WTC11 (cell line): ENCODE results near the gene SPATA2. TPM values are rescaled to one million over a fixed set of nuclear protein-coding genes. Genes with fewer than 3 reads are reported as not detected.

Source experiments
- ATAC-seq: fragments of 200-7000 bp; cut with Tn5 transposase; 2 replicates; pipeline ENCODE4 v1.10.0; 2021; ENCODE audit warnings: mild to moderate bottlenecking, moderate library complexity
- CTCF ChIA-PET: fragments of 300-600 bp; sonication (Branson Sonifier 250); formaldehyde crosslinking; loops from one replicate; lab custom pipeline; 2021; ENCODE audit warnings: antibody characterized with exemption; lab: Charles Lee
- POLR2A ChIA-PET: fragments of 350-600 bp; sonication (Branson Sonifier 250); formaldehyde crosslinking; loops from one replicate; lab custom pipeline; 2021; ENCODE audit warnings: antibody characterized with exemption; lab: Charles Lee
- DNase-seq: peaks from one replicate; pipeline ENCODE4 v3.0.0; 2021; ENCODE audit warnings: low spot score
- H3K27ac Mint-ChIP-seq: 2 replicates; pipeline ENCODE4 v1.8.0; 2021; ENCODE audit warnings: mixed read lengths
- H3K27me3 Mint-ChIP-seq: 2 replicates; pipeline ENCODE4 v1.8.0; 2021; ENCODE audit warnings: low read depth, mild to moderate bottlenecking, moderate library complexity, mixed read lengths
- H3K36me3 Mint-ChIP-seq: 2 replicates; pipeline ENCODE4 v1.8.0; 2021; ENCODE audit warnings: mixed read lengths
- H3K4me1 Mint-ChIP-seq: 2 replicates; pipeline ENCODE4 v1.8.0; 2022; ENCODE audit warnings: mixed read lengths
- H3K4me3 Mint-ChIP-seq: 2 replicates; pipeline ENCODE4 v1.8.0; 2021; ENCODE audit warnings: mild to moderate bottlenecking, moderate library complexity, mixed read lengths
- H3K9me3 Mint-ChIP-seq: 2 replicates; pipeline ENCODE4 v1.8.0; 2021; ENCODE audit warnings: mixed read lengths
- AFF4 ChIP-seq: sonication (generic); formaldehyde crosslinking; IDR thresholded peaks from 2 replicates; pipeline ENCODE4 v1.8.1; 2023; ENCODE audit warnings: mild to moderate bottlenecking, missing genetic modification reagents, borderline replicate concordance
- E2F4 ChIP-seq: sonication (generic); formaldehyde crosslinking; IDR thresholded peaks from 2 replicates; pipeline ENCODE4 v1.8.1; 2022; ENCODE audit warnings: low read depth, mild to moderate bottlenecking, moderate library complexity, missing genetic modification reagents, borderline replicate concordance
- ELF4 ChIP-seq: sonication (generic); formaldehyde crosslinking; IDR thresholded peaks from 2 replicates; pipeline ENCODE4 v1.8.1; 2022; ENCODE audit warnings: low read depth, mild to moderate bottlenecking, moderate library complexity, missing genetic modification reagents
- FOXK1 ChIP-seq: sonication (generic); formaldehyde crosslinking; IDR thresholded peaks from 2 replicates; pipeline ENCODE4 v1.8.0; 2022; ENCODE audit warnings: mild to moderate bottlenecking, moderate library complexity, missing genetic modification reagents
- GRHL2 ChIP-seq: fragments of 250-450 bp; sonication (Bioruptor Pico); IDR thresholded peaks from 2 replicates; pipeline ENCODE4 v1.8.0; 2022; ENCODE audit warnings: mild to moderate bottlenecking, moderate library complexity; ENCODE audit not compliant: insufficient replicate concordance, severe bottlenecking
- HMGXB4 ChIP-seq: sonication (generic); formaldehyde crosslinking; IDR thresholded peaks from 2 replicates; pipeline ENCODE4 v1.8.1; 2023; ENCODE audit warnings: mild to moderate bottlenecking, moderate library complexity, missing genetic modification reagents
- IRF1 ChIP-seq: sonication (generic); formaldehyde crosslinking; IDR thresholded peaks from 2 replicates; pipeline ENCODE4 v1.8.0; 2023; ENCODE audit warnings: missing genetic modification reagents
- NFE2L1 ChIP-seq: sonication (generic); formaldehyde crosslinking; IDR thresholded peaks from 2 replicates; pipeline ENCODE4 v1.8.1; 2023; ENCODE audit warnings: missing genetic modification reagents
- NR2C2 ChIP-seq: sonication (generic); formaldehyde crosslinking; IDR thresholded peaks from 2 replicates; pipeline ENCODE4 v1.8.0; 2022; ENCODE audit warnings: mild to moderate bottlenecking, missing genetic modification reagents
- PRDM15 ChIP-seq: sonication (generic); formaldehyde crosslinking; IDR thresholded peaks from 2 replicates; pipeline ENCODE4 v1.8.0; 2022; ENCODE audit warnings: missing genetic modification reagents
- TEAD1 ChIP-seq: sonication (generic); formaldehyde crosslinking; IDR thresholded peaks from 2 replicates; pipeline ENCODE4 v1.8.0; 2022; ENCODE audit warnings: mild to moderate bottlenecking, missing genetic modification reagents
- ZNF121 ChIP-seq: sonication (generic); formaldehyde crosslinking; IDR thresholded peaks from 2 replicates; pipeline ENCODE4 v1.8.0; 2023; ENCODE audit warnings: missing genetic modification reagents
- ZNF138 ChIP-seq: sonication (generic); formaldehyde crosslinking; conservative IDR thresholded peaks from 2 replicates; pipeline ENCODE4 v1.8.1; 2022; ENCODE audit warnings: mild to moderate bottlenecking, moderate library complexity, missing genetic modification reagents
- ZNF512 ChIP-seq: sonication (generic); formaldehyde crosslinking; IDR thresholded peaks from 2 replicates; pipeline ENCODE4 v1.8.1; 2022; ENCODE audit warnings: missing genetic modification reagents, borderline replicate concordance
- total RNA-seq: library from RNA; stranded (reverse); gene quantifications from 3 replicates; pipeline ENCODE4 v1.2.3, GENCODE V29; 2021

The SPATA2 gene
- total RNA-seq, 1 experiment from 2014 or later: 11.3 TPM

- no peak for TF ChIP-seq HMGXB4
- TF ChIP-seq E2F4 (CRISPR knock-in tag): no peak
- no peak for TF ChIP-seq TEAD1
- TF ChIP-seq GRHL2 (CRISPR knock-in tag): no peak
- no peak for TF ChIP-seq ZNF512 (CRISPR knock-in tag)
- no peak for TF ChIP-seq NR2C2 (CRISPR knock-in tag)
- no peak for TF ChIP-seq ELF4 (CRISPR knock-in tag)
- TF ChIP-seq NFE2L1: no peak
- no peak for TF ChIP-seq PRDM15 (CRISPR knock-in tag)
- TF ChIP-seq AFF4: no peak
These were observed 20.4 kb upstream of the SPATA2 start (continued) for GRCh38 chr20:49935746-49936152.

- peaks cover 5% of the 10 kb centered on the region for H3K9me3 Mint-ChIP-seq
- H3K4me1 Mint-ChIP-seq: peaks cover 4% of the 10 kb centered on the region; the same call in 1 of the 2 replicates
- no peak overlapping the region for H3K27ac Mint-ChIP-seq
- ATAC-seq (no peak), DNase-seq (no peak)
- POLR2A ChIA-PET: no interaction called here
- H3K27me3 Mint-ChIP-seq: no peaks in the 10 kb centered on the region
- CTCF ChIA-PET: interaction anchor here (0.7 kb wide), 1 partner anchor 117 kb away, joined by 4 read pairs; the partner anchor contains the start of gene SLC9A8
- TF ChIP-seq ZNF138 (CRISPR knock-in tag) (no peak), IRF1 (CRISPR knock-in tag) (no peak), ZNF121 (CRISPR knock-in tag) (peak; percentile 81; the same call in 1 of the 2 replicates), FOXK1 (no peak)
- H3K4me3 Mint-ChIP-seq: no peak overlapping the region
- no peaks in the 10 kb centered on the region for H3K36me3 Mint-ChIP-seq
These were observed 13.8 kb upstream of the SPATA2 start for GRCh38 chr20:49929142-49929494.
